GM21737 (cell line): ENCODE results near the gene RERE.

ENCODE experiments used
- ATAC-seq: cut with Tn5 transposase; IDR thresholded peaks from one replicate; pipeline ENCODE4 v1.9.1; 2021; ENCODE audit warnings: mild to moderate bottlenecking, moderate library complexity; ENCODE audit not compliant: unreplicated experiment

RERE gene

DNA sequence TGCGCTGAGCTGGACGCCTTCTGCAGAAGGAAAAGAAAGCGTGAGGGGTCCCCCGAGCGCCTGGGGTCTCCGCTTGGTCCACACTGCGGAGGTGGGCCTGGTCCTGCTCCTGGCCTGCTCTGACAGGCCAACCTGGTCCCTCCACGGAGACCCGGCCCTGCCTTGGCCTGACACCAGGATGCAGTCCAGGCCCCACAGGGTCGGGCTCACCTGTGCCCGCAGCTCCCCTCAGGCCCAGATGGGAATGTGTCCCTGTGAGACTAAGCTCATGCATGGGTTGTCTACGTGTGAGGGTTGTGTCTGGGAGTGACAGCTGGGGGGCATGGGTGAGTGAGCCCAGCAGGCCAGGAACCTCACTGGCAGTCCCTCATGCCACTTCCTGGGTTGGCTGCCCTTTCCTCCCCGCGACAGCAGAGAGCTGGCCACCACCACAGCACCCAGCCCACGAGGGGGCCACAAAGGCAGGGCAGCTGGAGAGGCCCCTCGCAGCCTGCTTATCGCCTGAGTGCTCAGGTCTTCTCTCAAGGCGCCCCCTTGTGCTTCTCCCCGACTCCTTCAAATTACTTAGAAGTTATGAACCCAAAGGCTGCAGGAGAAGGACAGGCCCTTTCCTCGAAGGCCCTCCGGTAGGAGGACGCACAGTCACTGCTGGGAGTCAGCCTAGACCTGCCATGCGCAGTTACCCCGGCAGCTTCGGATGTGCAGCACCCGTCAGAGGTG lies 458.4 kb downstream of the RERE start:
- ATAC-seq, result no peak

DNA sequence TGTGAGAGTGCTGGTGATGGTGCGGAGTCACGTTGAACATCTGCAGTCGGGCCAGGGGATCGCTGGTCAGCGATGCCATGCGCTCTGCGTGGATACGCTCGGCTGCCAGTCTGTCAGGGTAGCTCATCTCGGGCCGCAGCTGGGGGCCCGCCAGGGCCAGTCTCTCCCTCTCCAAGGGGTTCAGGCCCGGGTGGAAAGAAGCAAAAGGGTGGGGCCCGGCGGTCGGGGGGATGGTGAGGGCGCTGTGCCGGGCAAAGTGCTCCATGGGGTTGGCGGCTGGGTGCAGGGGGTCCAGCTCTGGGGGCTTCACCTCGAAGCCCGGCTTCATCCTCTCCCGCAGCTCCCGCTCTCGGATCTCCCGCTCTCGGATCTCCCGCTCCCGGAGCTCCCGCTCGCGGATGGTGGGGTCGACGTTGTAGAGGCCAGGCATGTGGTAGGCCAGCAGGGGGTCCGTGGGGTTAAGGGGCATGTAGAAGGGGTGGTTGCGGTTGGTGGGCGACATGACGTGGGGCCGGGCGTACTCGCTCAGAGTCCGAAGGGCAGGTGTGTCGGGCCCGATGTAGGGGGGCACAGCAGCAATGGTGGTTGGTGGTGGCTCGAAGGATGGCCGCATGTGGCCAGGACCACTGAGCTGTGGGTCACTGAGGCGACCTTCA lies 459.1 kb downstream of the RERE start:
- no peak for ATAC-seq

DNA sequence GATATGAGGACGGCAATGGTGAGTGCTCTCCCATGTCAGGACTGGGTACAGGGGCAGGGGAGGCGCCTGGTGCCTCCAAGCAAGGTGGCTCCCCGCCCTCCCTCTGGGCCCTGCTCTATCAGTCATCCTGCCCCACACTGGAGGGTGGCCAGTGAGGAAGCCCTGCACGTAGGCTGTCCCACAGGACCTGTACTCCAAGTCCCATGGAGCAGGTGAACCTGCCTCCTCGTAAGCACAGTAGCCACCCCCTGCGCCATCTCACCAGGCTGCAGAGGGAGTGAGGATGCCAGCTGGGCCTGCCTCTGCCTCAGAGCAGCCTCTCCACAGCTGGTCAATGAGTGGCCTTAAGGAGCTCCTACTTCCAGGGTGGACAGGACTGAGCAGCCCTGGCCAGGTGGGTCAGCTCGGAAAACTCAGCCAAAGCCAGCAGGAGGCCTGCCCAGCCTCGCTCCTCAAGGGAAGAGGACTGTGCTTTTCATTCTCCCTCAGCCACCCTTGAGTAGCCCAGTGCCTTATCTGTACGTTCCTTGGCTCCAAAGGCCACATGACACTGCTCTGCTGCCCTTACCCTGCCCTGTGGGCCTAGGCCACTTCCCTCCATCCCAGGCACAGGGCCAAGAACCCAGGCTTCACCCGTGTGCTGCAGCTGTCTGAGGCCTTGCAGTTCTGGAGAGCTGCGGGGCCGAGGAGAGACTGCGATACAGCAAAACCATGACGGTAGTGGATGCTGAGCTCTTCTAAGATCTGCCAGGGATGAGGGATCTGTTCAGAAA lies 459.9 kb downstream of the RERE start:
- no peak for ATAC-seq

DNA sequence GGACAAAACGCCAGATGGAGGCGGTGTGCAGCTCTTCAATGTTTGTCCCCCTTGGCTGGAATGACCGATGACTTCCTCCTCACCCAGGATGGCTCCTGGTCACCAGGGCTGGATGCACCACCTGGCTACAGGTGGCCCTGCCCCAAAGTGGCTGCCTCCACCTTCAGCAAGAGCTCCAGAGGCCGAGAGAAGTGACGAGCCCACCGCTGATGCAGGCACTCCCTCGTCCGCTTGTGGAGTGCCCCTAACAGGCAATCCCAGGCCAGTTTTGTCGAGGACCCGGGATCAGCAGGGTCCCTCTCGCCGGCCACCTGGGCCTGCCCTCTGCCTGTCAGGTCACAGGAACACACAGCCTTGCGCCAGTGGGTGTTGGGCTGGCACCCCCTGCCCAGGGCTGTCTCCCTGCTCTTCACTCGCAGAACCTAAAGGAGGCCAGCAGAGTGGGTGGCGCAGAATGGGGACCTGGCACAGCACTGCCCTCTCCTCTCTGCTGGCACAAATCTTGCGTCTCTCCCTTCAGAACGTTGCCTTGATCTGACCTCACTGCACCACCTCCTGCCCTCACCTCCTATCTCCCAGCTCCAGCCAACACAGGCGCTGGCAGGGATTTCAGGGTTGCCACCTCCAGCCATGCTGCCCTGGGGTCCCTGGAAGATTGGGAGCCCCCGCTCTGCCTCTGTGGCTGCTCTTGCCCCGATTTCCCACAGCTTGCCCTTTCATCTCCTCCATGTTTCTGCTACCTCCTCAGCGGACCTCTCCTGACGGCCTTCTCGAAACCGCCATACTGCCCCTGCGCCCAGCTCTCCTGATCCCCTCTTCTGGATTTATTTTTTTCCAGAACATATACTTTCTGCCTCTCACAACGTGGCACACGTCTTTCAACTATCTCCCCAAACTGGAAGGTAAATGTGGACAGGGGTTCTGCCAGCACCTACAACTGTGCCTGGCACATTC lies 460.9 kb downstream of the RERE start:
- no peak for ATAC-seq

DNA sequence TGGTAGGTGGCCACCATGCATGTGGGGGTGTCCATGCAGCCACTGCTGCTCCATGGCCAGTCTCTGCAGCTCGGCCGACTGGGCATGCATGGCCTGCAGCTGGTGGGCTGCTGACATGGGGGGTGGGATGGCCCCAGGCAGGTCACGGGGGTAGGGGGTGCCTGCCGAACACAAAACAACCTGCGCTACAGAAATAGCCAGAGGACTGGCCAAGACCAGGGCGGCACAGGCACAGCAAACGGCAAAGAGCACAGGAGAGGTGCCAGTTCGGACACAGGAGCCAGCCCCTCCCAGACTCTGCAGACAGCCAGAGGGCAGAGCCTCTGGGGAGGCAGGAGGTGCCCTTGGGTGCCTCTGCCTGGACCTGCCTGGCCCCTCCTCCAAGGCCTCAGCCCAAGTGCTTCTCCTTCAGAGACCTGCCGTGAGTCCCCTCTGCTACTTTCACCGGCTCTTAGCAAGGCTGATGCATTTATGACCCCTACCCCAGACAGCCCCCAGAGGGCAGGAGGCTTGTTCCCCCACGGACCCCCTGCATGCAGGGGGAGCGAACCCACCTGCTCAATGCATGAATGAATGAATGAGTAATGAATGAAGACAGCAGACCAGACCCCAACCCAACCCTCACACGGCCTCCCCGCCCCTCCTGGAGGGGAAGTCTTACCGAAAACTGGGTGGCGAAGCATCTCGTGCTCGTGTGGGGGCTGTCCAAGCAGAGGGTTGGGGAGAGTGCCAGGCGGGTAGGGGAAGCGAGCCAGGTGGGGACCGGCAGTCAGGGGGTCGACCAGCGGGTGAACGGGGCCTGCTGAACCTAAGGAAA lies 461.8 kb downstream of the RERE start:
- no peak for ATAC-seq

DNA sequence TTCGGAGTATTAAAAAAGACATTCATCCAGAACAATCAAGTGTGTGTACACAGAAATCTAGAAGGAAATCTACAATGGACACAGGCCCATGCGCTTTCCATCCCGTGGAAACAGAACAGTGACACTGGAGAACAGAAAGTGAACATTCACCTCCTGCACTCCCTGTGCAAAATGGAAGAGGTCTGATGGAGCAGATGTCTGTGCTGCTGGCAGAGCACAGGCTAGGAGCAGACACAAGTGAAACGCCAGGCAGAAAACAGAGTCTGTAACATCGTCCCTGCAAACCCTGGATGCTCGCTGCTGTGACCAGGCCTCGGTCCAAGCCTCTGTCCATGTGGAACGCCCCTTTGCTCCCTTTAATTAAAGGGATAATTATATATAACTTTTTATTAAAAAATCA lies 463.4 kb downstream of the RERE start:
- no peak for ATAC-seq

DNA sequence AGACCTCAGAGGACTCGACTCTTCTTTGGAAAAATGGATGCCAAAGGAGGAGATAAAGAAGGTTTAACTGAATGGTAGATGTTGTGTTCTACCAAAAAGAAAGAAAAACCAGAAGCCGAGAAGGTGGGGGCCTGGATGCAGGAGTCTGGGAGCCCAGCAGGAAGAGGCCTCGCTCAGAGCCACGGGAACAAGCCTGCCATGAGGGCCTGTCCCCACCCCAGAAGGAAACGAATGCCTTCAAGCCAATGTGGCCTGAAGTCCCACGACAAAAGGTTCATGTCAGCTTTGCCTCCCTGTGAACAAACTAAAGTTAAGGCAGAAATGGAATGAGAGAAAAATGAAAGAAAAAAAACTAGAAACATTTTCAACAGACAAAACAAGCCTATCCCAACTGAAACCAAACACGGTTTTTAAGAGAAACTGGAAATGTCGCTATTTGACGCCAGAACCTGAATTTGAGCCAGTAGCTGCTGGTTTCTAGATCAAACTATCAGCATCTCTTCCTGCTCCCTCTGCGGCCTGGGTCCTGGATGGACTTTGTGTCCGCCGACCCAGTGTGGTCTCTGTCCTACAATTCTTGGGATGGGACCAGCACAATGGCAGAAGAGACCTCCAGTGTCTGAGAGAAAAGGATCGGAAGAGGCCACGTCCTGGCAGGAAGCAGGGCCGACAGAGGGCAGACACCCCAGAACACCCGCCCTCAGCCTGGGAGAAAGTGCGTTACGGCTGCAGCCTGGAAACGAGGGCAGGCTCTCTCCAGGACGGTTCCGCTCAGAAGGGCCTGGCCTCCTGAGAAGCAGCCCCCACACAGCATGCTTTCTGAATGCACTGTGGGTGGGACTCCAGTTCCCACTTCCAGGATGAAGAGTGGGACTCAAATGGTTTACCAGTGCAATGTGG lies 464.3 kb downstream of the RERE start:
- ATAC-seq, result no peak

DNA sequence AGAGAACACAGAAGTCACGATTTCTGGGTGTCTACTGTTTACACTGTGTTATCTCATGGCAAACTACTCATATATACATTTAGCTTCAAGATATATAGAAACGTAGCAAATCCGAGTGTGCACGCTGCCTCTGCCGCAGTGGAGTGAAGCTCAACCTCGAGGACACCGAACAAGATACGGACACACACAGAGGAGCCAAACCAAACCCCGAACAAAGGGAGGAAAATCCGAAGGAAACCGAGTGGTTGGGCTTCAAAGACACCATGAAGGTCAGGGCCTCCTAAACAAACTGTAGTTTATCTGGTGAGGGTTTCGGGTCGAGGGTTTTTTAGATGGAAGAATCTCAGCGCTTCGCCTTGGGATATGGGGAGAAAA lies 465.0 kb downstream of the RERE start:
- no peak for ATAC-seq

DNA sequence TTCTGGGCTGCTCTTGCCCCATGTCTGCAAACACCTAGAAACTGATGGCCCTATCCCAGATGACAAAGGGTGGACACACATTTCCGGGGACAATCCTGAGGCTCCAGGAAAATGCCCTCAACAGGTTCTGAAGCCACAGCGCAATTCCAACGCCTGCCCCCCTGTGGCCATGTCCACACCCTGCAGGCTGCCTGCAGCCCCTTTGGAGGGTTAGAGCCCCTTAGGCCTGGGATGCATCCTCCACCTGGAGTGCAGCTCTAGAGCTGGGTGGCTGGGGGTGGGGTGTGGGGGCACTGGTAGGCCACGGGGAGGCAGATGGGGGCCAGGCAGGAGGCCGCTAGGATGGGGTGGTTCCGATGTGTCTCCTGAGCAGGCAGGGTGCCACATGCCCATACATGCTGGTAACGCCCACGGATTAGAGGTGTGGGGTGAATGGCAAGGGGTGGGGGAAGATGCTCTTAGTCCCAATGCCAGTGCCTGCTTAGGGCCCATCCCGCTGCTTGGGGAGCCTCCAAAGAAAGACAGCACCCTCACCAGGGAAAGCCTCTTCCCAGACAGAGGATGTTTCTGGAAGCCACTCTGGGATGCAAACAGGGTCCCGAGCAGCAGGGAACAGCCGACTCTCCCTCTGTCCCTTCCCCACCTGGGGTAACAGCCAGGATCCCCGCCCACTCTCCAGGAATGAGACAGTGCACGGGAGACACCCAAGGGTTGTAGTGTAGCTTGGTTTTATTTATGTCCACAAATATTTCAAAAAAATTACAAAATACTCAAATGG lies 465.6 kb downstream of the RERE start:
- ATAC-seq, result no peak

DNA sequence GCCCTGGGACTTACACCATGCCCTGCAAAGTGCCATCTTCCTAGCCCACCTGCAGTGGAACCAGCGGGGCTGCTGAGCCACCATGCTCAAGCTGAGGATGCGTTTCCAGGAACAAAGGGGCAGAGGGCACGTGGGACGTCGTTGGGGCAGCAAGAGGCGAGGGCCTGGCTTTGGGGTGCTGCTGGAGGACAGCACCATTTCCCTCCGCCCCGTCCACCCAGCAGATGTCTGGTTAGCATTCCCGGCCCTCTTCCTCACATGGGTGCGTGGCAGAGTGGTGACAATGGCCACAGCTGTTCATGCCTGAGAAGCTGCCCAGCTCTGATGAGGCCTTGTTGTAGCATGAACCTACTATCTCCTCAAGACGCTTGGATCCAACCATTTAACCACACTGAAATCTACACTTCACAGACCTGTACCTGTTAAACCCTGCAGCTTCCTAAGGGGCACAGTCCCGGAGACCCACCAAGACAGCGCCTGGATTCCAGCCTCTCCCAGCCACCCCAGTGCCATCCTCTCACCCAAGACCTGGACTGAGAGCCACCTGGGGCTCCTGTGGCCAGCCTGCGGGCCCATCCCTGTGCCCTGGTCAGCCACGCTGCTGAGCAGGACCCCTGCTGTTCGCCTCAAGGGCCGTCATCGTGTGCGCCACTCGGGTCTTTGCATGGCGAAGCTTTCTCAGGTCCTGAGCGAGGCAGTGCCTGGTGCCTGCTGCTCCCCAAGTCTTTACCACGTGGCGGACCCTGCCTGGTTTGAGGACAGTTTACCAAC lies 466.3 kb downstream of the RERE start:
- ATAC-seq, result no peak

DNA sequence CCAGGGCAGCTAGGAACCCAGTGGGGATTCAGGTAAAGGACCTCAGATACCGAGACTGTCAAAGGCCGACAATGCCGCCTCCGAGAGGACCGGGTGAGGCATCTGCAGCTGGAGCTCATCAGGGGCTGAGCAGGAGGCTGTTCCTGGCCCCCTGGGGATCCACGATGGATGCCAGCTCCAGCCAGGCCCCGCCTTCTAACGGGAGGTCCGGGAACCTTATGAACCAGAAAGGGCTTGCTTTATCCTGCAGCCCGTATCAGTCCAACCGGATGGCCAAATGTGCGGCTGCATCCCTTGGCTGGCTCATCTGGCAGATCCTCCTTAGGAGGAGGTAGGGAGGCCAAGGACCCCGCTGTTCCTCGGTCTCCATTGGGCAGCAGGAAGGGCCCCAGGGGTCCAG lies 467.5 kb downstream of the RERE start:
- ATAC-seq, result no peak

DNA sequence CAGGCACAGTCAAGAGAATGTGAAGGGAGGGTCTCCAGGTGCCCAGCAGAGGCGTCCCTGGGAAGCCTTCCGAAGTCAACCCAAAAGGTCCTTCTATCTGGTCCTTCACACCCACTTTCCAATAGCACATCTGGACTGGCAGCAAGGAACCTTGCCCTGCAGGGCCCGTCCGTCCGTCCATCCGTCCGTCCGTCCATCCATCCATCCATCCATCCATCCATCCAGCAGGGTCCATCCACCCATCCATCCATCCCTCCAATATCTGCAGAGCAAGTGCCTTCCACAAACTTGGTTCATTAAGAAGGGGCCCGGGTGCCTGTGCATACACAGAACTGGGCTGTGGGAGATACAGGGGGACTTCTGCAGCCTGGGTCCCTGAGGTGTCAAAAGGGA lies 468.0 kb downstream of the RERE start:
- ATAC-seq, result no peak

DNA sequence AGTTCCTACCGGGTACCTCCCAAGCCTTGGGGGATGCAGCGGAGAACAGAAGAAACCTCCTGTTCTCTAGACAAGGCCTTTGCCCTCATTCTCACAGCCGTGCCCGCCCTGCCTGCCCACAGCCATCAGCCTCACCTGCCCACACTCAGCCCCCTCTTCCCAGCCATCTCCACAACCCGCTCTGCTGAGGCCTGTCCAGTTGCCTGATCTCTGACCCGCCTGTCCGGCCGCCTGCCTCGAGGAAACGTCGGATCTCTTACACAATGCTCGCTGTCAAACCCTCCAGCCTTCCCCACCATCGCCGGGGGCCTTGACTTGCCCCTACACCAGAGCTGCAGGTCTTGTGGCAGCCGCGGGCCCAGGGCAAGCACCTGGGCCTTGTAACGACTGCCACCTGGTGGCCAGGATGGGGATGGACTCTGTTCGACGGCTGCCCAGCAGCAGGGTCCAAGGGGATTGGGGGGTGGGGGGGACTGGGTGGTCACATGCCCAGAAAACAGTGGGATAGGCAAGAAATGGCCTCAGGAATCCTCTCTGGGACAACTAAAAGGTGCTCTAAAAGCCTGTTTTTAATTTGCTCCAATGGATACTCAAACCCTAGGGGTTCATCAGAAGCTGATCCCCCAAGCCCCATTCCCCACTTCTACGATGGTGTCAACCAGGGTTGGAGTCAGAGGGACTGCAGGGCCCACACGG lies 468.5 kb downstream of the RERE start:
- ATAC-seq, result no peak

DNA sequence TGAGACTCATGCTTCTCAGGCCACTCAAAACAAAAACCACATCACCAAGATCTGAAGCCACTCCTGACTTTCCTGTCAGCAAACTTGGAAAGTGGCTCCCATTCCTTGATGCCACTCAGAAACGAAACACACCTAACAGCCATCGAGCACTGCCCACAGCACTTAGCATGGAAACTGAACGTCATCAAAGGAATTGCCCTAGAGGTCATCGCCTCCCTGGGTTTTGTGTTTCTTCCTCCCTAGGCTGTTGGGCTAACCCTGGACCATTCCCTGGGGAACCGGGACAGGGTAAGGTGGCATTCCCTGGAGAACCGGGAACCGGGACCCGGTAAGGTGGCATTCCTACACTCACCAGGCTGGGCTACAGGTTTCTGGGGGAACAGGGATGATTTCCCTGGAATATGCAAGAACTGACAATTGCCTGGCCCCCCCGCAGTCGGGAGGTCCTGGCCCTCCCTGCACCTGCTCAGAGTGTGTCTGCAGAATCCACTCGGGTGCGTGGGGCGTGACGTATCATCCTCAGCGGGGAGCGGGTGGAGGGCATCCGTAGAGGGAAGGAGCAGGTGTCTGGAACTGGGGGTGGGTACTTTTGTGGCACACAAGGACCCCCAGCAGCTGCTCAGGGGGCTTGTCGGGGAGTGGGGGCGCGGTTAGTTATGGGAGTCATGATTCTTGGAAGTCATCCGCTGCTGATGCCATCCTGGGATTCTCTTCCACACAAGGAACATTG lies 469.2 kb downstream of the RERE start:
- no peak for ATAC-seq

DNA sequence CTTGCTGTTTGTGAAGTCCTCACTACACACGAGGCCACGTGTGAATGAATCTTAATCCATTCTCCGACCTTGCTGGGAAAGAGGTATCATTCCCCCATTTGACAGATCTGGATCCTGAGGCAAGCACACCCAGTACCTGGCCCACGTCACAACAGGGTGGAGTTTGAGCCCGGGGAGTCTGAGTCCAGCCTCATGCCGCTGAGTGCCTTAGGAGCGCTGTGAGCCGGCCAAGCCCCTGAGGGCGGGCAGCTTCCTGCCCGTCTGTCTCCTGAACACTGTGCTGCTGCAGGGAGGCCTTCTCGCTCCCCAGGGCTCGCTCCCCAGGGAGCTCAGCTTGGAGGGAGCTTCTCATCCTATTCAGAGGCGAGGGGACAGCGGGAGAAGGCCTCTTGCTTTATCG lies 469.8 kb downstream of the RERE start:
- no peak for ATAC-seq

DNA sequence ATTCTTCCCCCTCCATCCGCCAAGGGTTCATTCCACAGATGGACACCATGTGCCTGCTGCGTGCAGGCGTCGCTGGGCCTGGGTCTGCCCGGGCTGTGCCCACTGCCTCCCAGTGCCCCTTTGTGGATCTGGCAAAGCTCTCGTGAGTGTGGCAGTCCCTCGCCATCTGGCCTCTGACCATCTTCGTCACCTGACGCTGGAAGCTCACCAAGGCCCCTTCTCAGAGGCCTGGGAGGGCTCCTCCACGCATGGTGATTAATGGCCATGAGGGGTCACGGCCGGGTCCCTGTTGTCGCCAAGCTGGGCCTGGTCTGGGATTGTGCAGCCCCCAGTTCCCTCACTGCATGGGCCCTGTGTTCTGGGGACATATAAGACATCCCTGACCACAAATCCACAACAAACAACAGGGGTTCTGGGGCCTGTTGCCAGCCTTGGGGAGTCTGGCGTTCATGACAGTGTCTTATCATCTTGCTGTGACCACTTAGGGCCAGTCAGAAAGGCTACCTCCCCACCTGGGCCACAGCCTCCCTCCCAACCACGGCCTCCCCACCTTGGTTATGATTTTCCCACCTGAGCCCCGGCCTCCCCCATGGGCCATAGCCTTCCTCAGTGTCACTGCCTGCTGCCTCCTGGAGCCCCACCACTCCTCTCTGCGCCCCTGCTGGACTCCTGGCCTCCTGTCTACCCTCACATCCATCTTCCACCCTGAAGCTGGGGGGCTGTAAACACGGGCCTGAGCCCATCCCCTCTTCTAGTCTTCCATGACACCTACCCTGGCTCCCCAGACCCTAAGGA lies 471.6 kb downstream of the RERE start:
- ATAC-seq, result no peak
